Esophagus squamous epithelium (tissue), 4 donors: ENCODE data around the gene BCL2L13.
"Not testable (repeated sequence)": the region's sequence is repeated elsewhere in the genome, so short reads cannot be mapped to it uniquely, and the experiment has no call there.

Source experiments
- POLR2A ChIP-seq, 4 donors: fragments of 450-650 bp; IDR thresholded peaks; one replicate each; pipeline ENCODE4 v1.6.1; 2017; ENCODE audit warnings: antibody characterized with exemption in 4 of 4, mild to moderate bottlenecking in 4 of 4, moderate library complexity in 3 of 4
- TF ChIP-seq, protein P1 (sequence below), 6 experiments: fragments of 450-650 bp in 4 of 6; fragments of 200-600 bp in 2 of 6; sonication (generic) in 2 of 6; IDR thresholded peaks; one replicate each; pipeline ENCODE4 v1.5.1; 2016 to 2019; ENCODE audit warnings: antibody characterized with exemption in 6 of 6, mild to moderate bottlenecking in 4 of 6, moderate library complexity in 4 of 6

DNA sequence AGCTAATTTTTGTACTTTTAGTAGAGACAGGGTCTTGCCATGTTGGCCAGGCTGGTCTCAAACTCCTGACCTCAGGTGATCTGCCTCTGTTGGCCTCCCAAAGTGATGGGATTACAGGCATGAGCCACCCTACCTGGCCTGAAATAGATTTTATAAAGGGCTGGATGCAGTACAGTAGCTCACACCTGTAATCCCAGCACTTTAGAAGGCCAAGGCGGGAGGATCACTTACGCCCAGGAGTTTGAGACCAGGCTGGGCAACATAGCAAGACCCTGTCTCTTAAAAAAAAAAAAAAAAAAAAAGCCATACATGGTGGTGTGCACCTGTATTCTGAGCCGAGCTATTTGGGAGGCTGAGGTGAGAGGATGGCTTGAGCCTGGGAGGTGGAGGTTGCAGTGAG, 59.7 kb downstream of the BCL2L13 start:
- not testable (repeated sequence) for TF ChIP-seq POLR2A (IDR thresholded peaks at IDR 0.05)
- TF ChIP-seq, protein P1, sequence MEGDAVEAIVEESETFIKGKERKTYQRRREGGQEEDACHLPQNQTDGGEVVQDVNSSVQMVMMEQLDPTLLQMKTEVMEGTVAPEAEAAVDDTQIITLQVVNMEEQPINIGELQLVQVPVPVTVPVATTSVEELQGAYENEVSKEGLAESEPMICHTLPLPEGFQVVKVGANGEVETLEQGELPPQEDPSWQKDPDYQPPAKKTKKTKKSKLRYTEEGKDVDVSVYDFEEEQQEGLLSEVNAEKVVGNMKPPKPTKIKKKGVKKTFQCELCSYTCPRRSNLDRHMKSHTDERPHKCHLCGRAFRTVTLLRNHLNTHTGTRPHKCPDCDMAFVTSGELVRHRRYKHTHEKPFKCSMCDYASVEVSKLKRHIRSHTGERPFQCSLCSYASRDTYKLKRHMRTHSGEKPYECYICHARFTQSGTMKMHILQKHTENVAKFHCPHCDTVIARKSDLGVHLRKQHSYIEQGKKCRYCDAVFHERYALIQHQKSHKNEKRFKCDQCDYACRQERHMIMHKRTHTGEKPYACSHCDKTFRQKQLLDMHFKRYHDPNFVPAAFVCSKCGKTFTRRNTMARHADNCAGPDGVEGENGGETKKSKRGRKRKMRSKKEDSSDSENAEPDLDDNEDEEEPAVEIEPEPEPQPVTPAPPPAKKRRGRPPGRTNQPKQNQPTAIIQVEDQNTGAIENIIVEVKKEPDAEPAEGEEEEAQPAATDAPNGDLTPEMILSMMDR (IDR thresholded peaks at IDR 0.05) = not testable (repeated sequence)
